Neutrophil (primary cell): Measurements from ENCODE around the gene UBE2J2.
"Not testable (repeated sequence)": the region's sequence is repeated elsewhere in the genome, so short reads cannot be mapped to it uniquely, and the experiment has no call there.

Experiments
- H3K27ac ChIP-seq: fragments of 200-600 bp; sonication (generic); 2 replicates; pipeline ENCODE4 v1.5.1; 2016; ENCODE audit warnings: mild to moderate bottlenecking, moderate library complexity
- H3K27me3 ChIP-seq: fragments of 200-600 bp; sonication (generic); 2 replicates; pipeline ENCODE4 v1.6.0; 2016; ENCODE audit warnings: mild to moderate bottlenecking
- H3K36me3 ChIP-seq: fragments of 200-600 bp; sonication (generic); 2 replicates; pipeline ENCODE4 v1.5.1; 2017
- H3K4me1 ChIP-seq, 2 experiments: fragments of 200-600 bp in 1 of 2; sonication (generic) in 1 of 2; 1 replicate in 1 of 2; 2 replicates in 1 of 2; pipeline versions ENCODE4 v1.5.1 to v1.6.1; 2013 to 2016; ENCODE audit warnings: low read depth in 1 of 2, low read length in 1 of 2, mild to moderate bottlenecking in 1 of 2, moderate library complexity in 1 of 2; ENCODE audit not compliant: control insufficient read depth in 1 of 2, insufficient read depth in 1 of 2
- H3K4me3 ChIP-seq, 2 experiments: fragments of 200-600 bp in 1 of 2; sonication (generic) in 1 of 2; 1 replicate in 1 of 2; 2 replicates in 1 of 2; pipeline ENCODE4 v1.5.1; 2013 to 2016; ENCODE audit warnings: low read depth in 1 of 2, low read length in 1 of 2, mild to moderate bottlenecking in 1 of 2, moderate library complexity in 1 of 2
- H3K9me3 ChIP-seq: fragments of 200-600 bp; sonication (generic); 2 replicates; pipeline ENCODE4 v1.5.1; 2016
- TF ChIP-seq, protein P1 (sequence below): fragments of 200-600 bp; sonication (generic); IDR thresholded peaks from 2 replicates; pipeline ENCODE4 v1.5.1; 2016; ENCODE audit warnings: antibody characterized with exemption

The UBE2J2 gene

DNA sequence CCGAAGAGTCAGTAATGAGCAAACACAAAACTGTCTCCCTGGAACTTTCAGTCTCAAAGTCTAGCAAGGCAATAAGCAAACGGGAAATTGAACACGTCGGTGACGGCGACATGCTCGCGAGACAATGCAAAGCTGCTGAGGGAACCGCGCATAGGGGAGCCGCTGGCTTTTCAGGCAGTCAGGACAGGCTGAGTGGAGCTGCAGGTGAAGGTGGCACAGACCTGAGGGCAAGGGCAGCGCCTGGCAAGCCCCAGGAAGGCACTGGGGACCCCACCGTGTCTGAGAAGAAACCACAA, 45.9 kb upstream of the UBE2J2 start:
- Histone ChIP-seq H3K4me1 (peaks cover 9 to 13% of the 10 kb centered on the region in 2 experiments), H3K27ac (no peak overlapping the region), H3K27me3 (no peaks in the 10 kb centered on the region), H3K4me3 (no peak overlapping the region), H3K36me3 (peaks cover 60% of the 10 kb centered on the region), H3K9me3 (no peaks in the 10 kb centered on the region)
- TF ChIP-seq, protein P1, sequence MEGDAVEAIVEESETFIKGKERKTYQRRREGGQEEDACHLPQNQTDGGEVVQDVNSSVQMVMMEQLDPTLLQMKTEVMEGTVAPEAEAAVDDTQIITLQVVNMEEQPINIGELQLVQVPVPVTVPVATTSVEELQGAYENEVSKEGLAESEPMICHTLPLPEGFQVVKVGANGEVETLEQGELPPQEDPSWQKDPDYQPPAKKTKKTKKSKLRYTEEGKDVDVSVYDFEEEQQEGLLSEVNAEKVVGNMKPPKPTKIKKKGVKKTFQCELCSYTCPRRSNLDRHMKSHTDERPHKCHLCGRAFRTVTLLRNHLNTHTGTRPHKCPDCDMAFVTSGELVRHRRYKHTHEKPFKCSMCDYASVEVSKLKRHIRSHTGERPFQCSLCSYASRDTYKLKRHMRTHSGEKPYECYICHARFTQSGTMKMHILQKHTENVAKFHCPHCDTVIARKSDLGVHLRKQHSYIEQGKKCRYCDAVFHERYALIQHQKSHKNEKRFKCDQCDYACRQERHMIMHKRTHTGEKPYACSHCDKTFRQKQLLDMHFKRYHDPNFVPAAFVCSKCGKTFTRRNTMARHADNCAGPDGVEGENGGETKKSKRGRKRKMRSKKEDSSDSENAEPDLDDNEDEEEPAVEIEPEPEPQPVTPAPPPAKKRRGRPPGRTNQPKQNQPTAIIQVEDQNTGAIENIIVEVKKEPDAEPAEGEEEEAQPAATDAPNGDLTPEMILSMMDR: no peak

DNA sequence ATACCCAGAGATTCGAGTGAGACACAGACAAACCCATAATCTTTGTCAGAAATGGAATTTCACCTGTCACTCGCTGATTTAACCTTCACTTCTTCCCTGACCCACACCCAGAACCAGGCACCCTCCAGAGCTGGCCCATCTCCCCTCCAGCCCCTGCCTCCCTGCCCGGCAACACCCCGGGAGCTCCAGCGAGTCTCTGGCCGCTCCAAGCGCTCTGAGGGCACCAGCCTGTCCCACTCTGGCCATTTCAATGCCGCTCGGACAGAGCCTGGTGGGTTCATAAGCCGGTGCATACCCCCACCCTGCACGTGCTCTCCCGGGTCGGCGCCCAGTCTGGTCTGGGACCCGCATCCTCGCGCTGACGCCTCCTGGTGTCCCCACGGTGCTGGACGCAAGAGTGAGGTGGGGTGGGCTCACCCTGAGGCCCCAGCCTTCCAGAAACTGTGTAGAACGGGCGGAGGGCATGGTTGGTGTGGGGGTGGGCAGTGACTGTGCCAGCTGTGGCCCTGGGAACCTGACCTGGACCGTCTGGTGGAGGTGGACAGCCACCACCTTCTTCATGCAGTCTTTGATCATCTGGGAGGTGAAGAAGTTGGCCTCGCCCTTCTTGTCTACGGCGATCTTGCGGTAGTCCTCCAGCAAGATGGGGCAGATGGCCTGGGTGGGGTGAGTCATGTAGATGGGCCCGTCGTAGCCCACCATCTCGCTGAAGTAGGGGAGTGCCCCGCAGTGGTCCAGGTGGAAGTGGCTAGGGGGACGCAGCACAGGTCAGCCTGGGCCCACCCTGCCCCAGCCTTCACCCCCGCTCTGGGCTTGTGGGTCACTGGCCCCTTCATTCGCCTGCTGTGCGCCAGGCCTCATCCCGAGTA, 45.4 kb upstream of the UBE2J2 start:
- Histone ChIP-seq H3K36me3 (peaks cover 66% of the 10 kb centered on the region), H3K27ac (no peak overlapping the region), H3K4me1 (peaks cover 7 to 9% of the 10 kb centered on the region in 2 experiments)

GRCh38 chr1:1318131-1318652, 44.5 kb upstream of the UBE2J2 start:
- H3K27me3 ChIP-seq: no peaks in the 10 kb centered on the region
- no peak overlapping the region for H3K4me3 ChIP-seq
- H3K27ac ChIP-seq: no peak overlapping the region
- peaks cover under 1 to 4% of the 10 kb centered on the region in 2 experiments for H3K4me1 ChIP-seq
- H3K36me3 ChIP-seq: peaks cover 74% of the 10 kb centered on the region
- H3K9me3 ChIP-seq: no peaks in the 10 kb centered on the region
- TF ChIP-seq, protein P1: no peak

More for the DNA sequence above, 45.4 kb upstream of the UBE2J2 start:
- Histone ChIP-seq H3K4me3 (no peak overlapping the region), H3K27me3 (no peaks in the 10 kb centered on the region), H3K9me3 (no peaks in the 10 kb centered on the region)
- TF ChIP-seq, protein P1: no peak

DNA sequence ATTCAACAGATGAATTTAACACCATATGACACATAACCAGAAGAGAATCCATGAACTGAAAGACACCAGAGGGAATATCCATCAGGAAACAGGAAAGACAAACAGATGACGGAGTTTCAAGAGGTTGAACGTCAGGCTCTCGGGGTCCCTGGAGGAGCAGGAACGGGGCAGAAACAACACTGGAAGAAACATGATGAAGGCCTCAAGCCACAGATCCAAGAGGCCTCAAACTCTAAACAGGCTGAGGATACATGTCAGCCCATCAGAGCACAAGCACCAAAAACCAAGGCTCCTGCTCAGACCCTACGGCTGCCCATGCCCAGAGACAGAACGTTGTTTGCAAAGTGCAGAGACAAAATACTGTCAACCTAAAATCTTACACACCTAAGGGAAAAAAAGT, 43.8 kb upstream of the UBE2J2 start:
- H3K27ac ChIP-seq: no peak overlapping the region
- no peaks in the 10 kb centered on the region for H3K4me1 ChIP-seq
- H3K36me3 ChIP-seq: peaks cover 81% of the 10 kb centered on the region
- H3K4me3 ChIP-seq: no peak overlapping the region
- TF ChIP-seq, protein P1: no peak
- no peaks in the 10 kb centered on the region for H3K9me3 ChIP-seq
- no peaks in the 10 kb centered on the region for H3K27me3 ChIP-seq

DNA sequence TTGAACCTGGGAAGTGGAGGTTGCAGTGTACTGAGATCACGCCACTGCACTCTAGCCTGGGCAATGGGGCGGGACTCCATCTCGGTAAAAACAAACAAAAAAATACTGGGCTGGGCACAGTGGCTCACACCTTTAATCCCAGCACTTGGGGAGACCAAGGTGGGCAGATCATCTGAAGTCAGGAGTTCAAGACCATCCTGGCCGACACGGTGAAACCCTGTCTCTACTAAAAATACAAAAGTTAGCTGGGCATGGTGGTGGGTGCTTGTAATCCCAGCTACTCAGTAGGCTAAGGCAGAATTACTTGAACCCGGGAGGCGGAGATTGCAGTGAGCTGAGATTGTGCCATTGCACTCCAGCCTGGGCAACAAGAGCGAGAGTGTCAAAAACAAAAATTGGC, 42.5 kb upstream of the UBE2J2 start:
- not testable (repeated sequence) for H3K27me3 ChIP-seq, H3K4me1 ChIP-seq, H3K27ac ChIP-seq, H3K4me3 ChIP-seq, H3K9me3 ChIP-seq
- H3K36me3 ChIP-seq: peaks cover 92% of the 10 kb centered on the region

- H3K27ac ChIP-seq: no peak overlapping the region
- no peaks in the 10 kb centered on the region for H3K27me3 ChIP-seq
- H3K4me1 ChIP-seq: no peaks in the 10 kb centered on the region
- peaks cover 92% of the 10 kb centered on the region for H3K36me3 ChIP-seq
- H3K9me3 ChIP-seq: no peaks in the 10 kb centered on the region
- no peak overlapping the region for H3K4me3 ChIP-seq
- TF ChIP-seq, protein P1: no peak
These were observed 41.8 kb upstream of the UBE2J2 start for GRCh38 chr1:1315435-1315954.
